H9 (cell line): ENCODE data around the gene ANK3. TPM values are rescaled to one million over a fixed set of nuclear protein-coding genes. Genes with fewer than 3 reads are reported as not detected.

Experiments
- DNase-seq: peaks from one replicate; pipeline ENCODE4 v3.0.0-alpha.2; 2017
- H2AFZ ChIP-seq: one replicate; pipeline ENCODE4 v1.6.1; 2013; ENCODE audit warnings: mild to moderate bottlenecking, low read length, control low read depth, moderate library complexity
- H2AK5ac ChIP-seq: 2 replicates; pipeline ENCODE4 v1.6.1; 2013; ENCODE audit warnings: low read length, control low read depth, mixed read lengths; ENCODE audit not compliant: insufficient read length
- H2BK120ac ChIP-seq: one replicate; pipeline ENCODE4 v1.6.1; 2013; ENCODE audit warnings: low read depth, mild to moderate bottlenecking, low read length, control low read depth, inconsistent platforms; ENCODE audit not compliant: poor library complexity, severe bottlenecking
- H2BK12ac ChIP-seq: 2 replicates; pipeline ENCODE4 v1.6.1; 2013; ENCODE audit warnings: low read length, control low read depth, mixed read lengths, low read depth; ENCODE audit not compliant: insufficient read length
- H2BK15ac ChIP-seq: 2 replicates; pipeline ENCODE4 v1.6.1; 2013; ENCODE audit warnings: low read depth, low read length, control low read depth
- H2BK20ac ChIP-seq: one replicate; pipeline ENCODE4 v1.6.1; 2013; ENCODE audit warnings: low read depth, mild to moderate bottlenecking, low read length, control low read depth, inconsistent platforms; ENCODE audit not compliant: poor library complexity, severe bottlenecking
- H2BK5ac ChIP-seq: 2 replicates; pipeline ENCODE4 v1.6.1; 2013; ENCODE audit warnings: low read length, control low read depth, mixed read lengths; ENCODE audit not compliant: insufficient read length
- H3K14ac ChIP-seq: 2 replicates; pipeline ENCODE4 v1.6.1; 2013; ENCODE audit warnings: low read length, control low read depth; ENCODE audit not compliant: insufficient read depth
- H3K18ac ChIP-seq: 2 replicates; pipeline ENCODE4 v1.6.1; 2013; ENCODE audit warnings: low read depth, mild to moderate bottlenecking, mixed read lengths, low read length, control low read depth; ENCODE audit not compliant: insufficient read length
- H3K23ac ChIP-seq: 2 replicates; pipeline ENCODE4 v1.6.1; 2013; ENCODE audit warnings: low read length, control low read depth, mixed read lengths, low read depth; ENCODE audit not compliant: insufficient read length
- H3K23me2 ChIP-seq: 2 replicates; pipeline ENCODE4 v1.6.1; 2013; ENCODE audit warnings: low read depth, mild to moderate bottlenecking, mixed read lengths, low read length, control low read depth; ENCODE audit not compliant: insufficient read length, poor library complexity, severe bottlenecking
- H3K27ac ChIP-seq: 2 replicates; pipeline ENCODE4 v1.5.1; 2013; ENCODE audit warnings: low read length, control low read depth, mixed read lengths, low read depth; ENCODE audit not compliant: insufficient read length
- H3K27me3 ChIP-seq: 2 replicates; pipeline ENCODE4 v1.6.1; 2013; ENCODE audit warnings: low read length, control low read depth, inconsistent platforms; ENCODE audit not compliant: insufficient read depth
- H3K4ac ChIP-seq: 2 replicates; pipeline ENCODE4 v1.6.1; 2013; ENCODE audit warnings: low read depth, mild to moderate bottlenecking, control low read depth, inconsistent platforms, low read length, moderate library complexity
- H3K4me1 ChIP-seq: 2 replicates; pipeline ENCODE4 v1.6.1; 2013; ENCODE audit warnings: low read length, control low read depth, inconsistent platforms; ENCODE audit not compliant: insufficient read depth
- H3K4me2 ChIP-seq: 2 replicates; pipeline ENCODE4 v1.6.1; 2013; ENCODE audit warnings: low read length, control low read depth, mixed read lengths; ENCODE audit not compliant: insufficient read length, insufficient read depth
- H3K56ac ChIP-seq: 2 replicates; pipeline ENCODE4 v1.6.1; 2013; ENCODE audit warnings: low read depth, mild to moderate bottlenecking, mixed read lengths, low read length, control low read depth; ENCODE audit not compliant: insufficient read length
- H3K79me1 ChIP-seq: 2 replicates; pipeline ENCODE4 v1.6.1; 2013; ENCODE audit warnings: low read depth, mild to moderate bottlenecking, moderate library complexity, low read length, control low read depth, inconsistent platforms; ENCODE audit not compliant: insufficient read depth, poor library complexity, severe bottlenecking
- H3K79me2 ChIP-seq: 2 replicates; pipeline ENCODE4 v1.6.1; 2013; ENCODE audit warnings: low read length, control low read depth, inconsistent platforms; ENCODE audit not compliant: insufficient read depth
- H3K9ac ChIP-seq: 2 replicates; pipeline ENCODE4 v1.6.1; 2013; ENCODE audit warnings: low read length, control low read depth, mixed read lengths; ENCODE audit not compliant: insufficient read length; ENCODE audit errors: extremely low read depth
- H3K9me3 ChIP-seq: one replicate; pipeline ENCODE4 v1.6.1; 2013; ENCODE audit warnings: low read depth, low read length, inconsistent platforms; ENCODE audit not compliant: control insufficient read depth
- H3T11ph ChIP-seq: one replicate; pipeline ENCODE4 v1.6.1; 2013; ENCODE audit warnings: mild to moderate bottlenecking, low read length, control low read depth, inconsistent platforms
- H4K20me1 ChIP-seq: one replicate; pipeline ENCODE4 v1.6.1; 2013; ENCODE audit not compliant: control insufficient read depth, insufficient read length, insufficient read depth
- H4K5ac ChIP-seq: 2 replicates; pipeline ENCODE4 v1.6.1; 2013; ENCODE audit warnings: low read depth, mild to moderate bottlenecking, mixed read lengths, low read length, control low read depth; ENCODE audit not compliant: insufficient read length
- H4K8ac ChIP-seq: replicated peaks from 2 replicates; pipeline ENCODE4 v1.6.1; 2013; ENCODE audit warnings: low read length, control low read depth, mixed read lengths, low read depth; ENCODE audit not compliant: insufficient read length
- H4K91ac ChIP-seq: 2 replicates; pipeline ENCODE4 v1.6.1; 2013; ENCODE audit warnings: low read depth, mild to moderate bottlenecking, moderate library complexity, mixed read lengths, low read length, control low read depth; ENCODE audit not compliant: insufficient read length
- H3K27ac Mint-ChIP-seq, 3 experiments: 2 replicates in 2 of 3; 3 replicates in 1 of 3; pipeline ENCODE4 v1.8.0; 2020 to 2021; ENCODE audit warnings: mixed read lengths in 3 of 3, mild to moderate bottlenecking in 1 of 3, moderate library complexity in 1 of 3
- H3K27me3 Mint-ChIP-seq: 2 replicates; pipeline ENCODE4 v1.8.0; 2021; ENCODE audit warnings: low read depth, mild to moderate bottlenecking, moderate library complexity, mixed read lengths
- H3K36me3 Mint-ChIP-seq, 3 experiments: 2 replicates in 2 of 3; 3 replicates in 1 of 3; pipeline ENCODE4 v1.8.0; 2020 to 2021; ENCODE audit warnings: low read depth in 3 of 3, mixed read lengths in 3 of 3; ENCODE audit not compliant: insufficient read depth in 1 of 3
- H3K4me1 Mint-ChIP-seq, 2 experiments: 2 replicates each; pipeline ENCODE4 v1.8.0; 2020; ENCODE audit warnings: mixed read lengths in 2 of 2
- H3K4me3 Mint-ChIP-seq, 2 experiments: 2 replicates in 1 of 2; 3 replicates in 1 of 2; pipeline ENCODE4 v1.8.0; 2020 to 2021; ENCODE audit warnings: mild to moderate bottlenecking in 2 of 2, mixed read lengths in 2 of 2, moderate library complexity in 1 of 2
- H3K9me3 Mint-ChIP-seq, 2 experiments: 2 replicates in 1 of 2; 3 replicates in 1 of 2; pipeline ENCODE4 v1.8.0; 2020; ENCODE audit warnings: mild to moderate bottlenecking in 2 of 2, mixed read lengths in 2 of 2, moderate library complexity in 1 of 2
- WGBS: extraction: QIAGEN DNeasy Blood & Tissue Kit; methylation state at CpG from one replicate; pipeline ENCODE4 v1.1.7; 2013; ENCODE audit warnings: missing lambda C conversion rate, low lambda C conversion rate, mixed read lengths; ENCODE audit not compliant: insufficient read length; ENCODE audit errors: extremely low coverage; 5-methylcytosine and 5-hydroxymethylcytosine counted together
- total RNA-seq: library from RNA; stranded (reverse); gene quantifications from 2 replicates; pipeline ENCODE4 v1.2.1, GENCODE V29; 2021
- TF ChIP-seq, protein P1 (sequence below): fragments of 200-600 bp; sonication (generic); conservative IDR thresholded peaks from 3 replicates; pipeline ENCODE4 v1.8.0; 2021; ENCODE audit warnings: antibody characterized with exemption, mild to moderate bottlenecking

The ANK3 gene
- total RNA-seq, 1 experiment from 2014 or later: 59.6 TPM

GRCh38 chr10:60312818-60313588 lies 76.7 kb downstream of the ANK3 start:
- Mint-ChIP-seq H3K27ac (no peak overlapping the region; a peak in 1 of 7 replicates), H3K4me1 (peaks cover 0 to 12% of the 10 kb centered on the region in 2 experiments; a peak in 2 of 4 replicates)
- no peaks in the 10 kb centered on the region for H3K4me1 ChIP-seq

More at GRCh38 chr10:60312818-60313588, 76.7 kb downstream of the ANK3 start:
- H3K9me3 Mint-ChIP-seq: no peaks in the 10 kb centered on the region
- Histone ChIP-seq H4K20me1 (no peaks in the 10 kb centered on the region), H3K4ac (no peak overlapping the region), H3K9me3 (no peaks in the 10 kb centered on the region), H2BK15ac (no peak overlapping the region), H4K5ac (no peak overlapping the region), H3K27me3 (no peaks in the 10 kb centered on the region), H2AFZ (no peak overlapping the region), H3K23me2 (no peaks in the 10 kb centered on the region), H2BK12ac (no peak overlapping the region), H2BK5ac (no peak overlapping the region), H3K79me1 (no peaks in the 10 kb centered on the region), H3K79me2 (no peaks in the 10 kb centered on the region), H3K18ac (no peak overlapping the region), H3K14ac (no peak overlapping the region), H4K8ac (no peak overlapping the region), H3K23ac (no peak overlapping the region), H3K4me2 (no peak overlapping the region), H3K27ac (no peak overlapping the region), H2AK5ac (no peak overlapping the region), H3K9ac (no peak overlapping the region), H3K56ac (no peak overlapping the region), H4K91ac (no peak overlapping the region), H2BK20ac (no peak overlapping the region), H3T11ph (no peak overlapping the region), H2BK120ac (no peak overlapping the region)
- no peak overlapping the region for H3K4me3 Mint-ChIP-seq
- no peaks in the 10 kb centered on the region for H3K27me3 Mint-ChIP-seq
- TF ChIP-seq, protein P1, sequence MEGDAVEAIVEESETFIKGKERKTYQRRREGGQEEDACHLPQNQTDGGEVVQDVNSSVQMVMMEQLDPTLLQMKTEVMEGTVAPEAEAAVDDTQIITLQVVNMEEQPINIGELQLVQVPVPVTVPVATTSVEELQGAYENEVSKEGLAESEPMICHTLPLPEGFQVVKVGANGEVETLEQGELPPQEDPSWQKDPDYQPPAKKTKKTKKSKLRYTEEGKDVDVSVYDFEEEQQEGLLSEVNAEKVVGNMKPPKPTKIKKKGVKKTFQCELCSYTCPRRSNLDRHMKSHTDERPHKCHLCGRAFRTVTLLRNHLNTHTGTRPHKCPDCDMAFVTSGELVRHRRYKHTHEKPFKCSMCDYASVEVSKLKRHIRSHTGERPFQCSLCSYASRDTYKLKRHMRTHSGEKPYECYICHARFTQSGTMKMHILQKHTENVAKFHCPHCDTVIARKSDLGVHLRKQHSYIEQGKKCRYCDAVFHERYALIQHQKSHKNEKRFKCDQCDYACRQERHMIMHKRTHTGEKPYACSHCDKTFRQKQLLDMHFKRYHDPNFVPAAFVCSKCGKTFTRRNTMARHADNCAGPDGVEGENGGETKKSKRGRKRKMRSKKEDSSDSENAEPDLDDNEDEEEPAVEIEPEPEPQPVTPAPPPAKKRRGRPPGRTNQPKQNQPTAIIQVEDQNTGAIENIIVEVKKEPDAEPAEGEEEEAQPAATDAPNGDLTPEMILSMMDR: no peak
- H3K36me3 Mint-ChIP-seq: no peaks in the 10 kb centered on the region
- DNase-seq: no peak
- WGBS: no CpG with 5 or more reads among the region's 6 CpGs
